Naive thymus-derived CD8-positive, alpha-beta T cell (primary cell): ENCODE measurements around the gene XXYLT1. TPM values are rescaled to one million over a fixed set of nuclear protein-coding genes. Genes with fewer than 3 reads are reported as not detected.

Experiments
- ATAC-seq, 2 donors: fragments of 150-1000 bp; cut with Tn5 transposase in 1 of 2; sonication (Bioruptor Pico), chemical (Tn5 transposase) in 1 of 2; 1 replicate in 1 of 2; 2 replicates in 1 of 2; pipeline ENCODE4 v1.10.0; 2021; ENCODE audit warnings: mild to moderate bottlenecking in 2 of 2, moderate library complexity in 2 of 2
- POLR2A ChIA-PET: fragments of 350-600 bp; sonication (Branson Sonifier 250); formaldehyde crosslinking; loops from one replicate; lab custom pipeline; 2021; ENCODE audit warnings: antibody characterized with exemption; lab: Charles Lee
- DNase-seq, 10 donors: peaks; one replicate each; pipeline versions ENCODE4 v3.0.0 to v3.0.0-alpha.2; 2020 to 2022
- H3K27ac Mint-ChIP-seq, 10 donors: one replicate each; pipeline ENCODE4 v1.8.0; 2020 to 2022; ENCODE audit warnings: mild to moderate bottlenecking in 10 of 10, mixed read lengths in 10 of 10, moderate library complexity in 4 of 10, inconsistent platforms in 1 of 10
- H3K27me3 Mint-ChIP-seq, 5 donors: one replicate each; pipeline ENCODE4 v1.8.0; 2021 to 2022; ENCODE audit warnings: mixed read lengths in 5 of 5
- H3K36me3 Mint-ChIP-seq, 3 donors: one replicate each; pipeline ENCODE4 v1.8.0; 2020 to 2022; ENCODE audit warnings: mixed read lengths in 3 of 3, mild to moderate bottlenecking in 2 of 3, inconsistent platforms in 1 of 3
- H3K4me1 Mint-ChIP-seq, 4 donors: one replicate each; pipeline ENCODE4 v1.8.0; 2021 to 2022; ENCODE audit warnings: mixed read lengths in 4 of 4
- H3K4me3 Mint-ChIP-seq, 10 donors: one replicate each; pipeline ENCODE4 v1.8.0; 2020 to 2022; ENCODE audit warnings: mild to moderate bottlenecking in 10 of 10, mixed read lengths in 10 of 10, moderate library complexity in 6 of 10, inconsistent platforms in 1 of 10
- H3K9me3 Mint-ChIP-seq, 9 donors: one replicate each; pipeline ENCODE4 v1.8.0; 2020 to 2022; ENCODE audit warnings: mixed read lengths in 9 of 9, mild to moderate bottlenecking in 3 of 9, inconsistent platforms in 1 of 9, moderate library complexity in 1 of 9
- polyA plus RNA-seq, 3 donors: library from polyadenylated mRNA; unstranded; fragments of 300-500 nt; fragmentation: Illumina TruSeq; gene quantifications; one replicate each; pipeline ENCODE4 v1.2.3, GENCODE V29; 2021
- total RNA-seq, 8 experiments: library from RNA in 2 of 8; stranded (reverse) in 2 of 8; gene quantifications; one replicate each; pipeline ENCODE4 v1.2.3 and lab custom pipeline; 2021 to 2026

The XXYLT1 gene
- total and polyA plus RNA-seq, 5 experiments from 2014 or later: 5.4 to 8.3 (median 6.3) TPM

- POLR2A ChIA-PET: no interaction called here
- ATAC-seq (no peak), DNase-seq (no peak)
- Mint-ChIP-seq H3K27ac (no peak overlapping the region), H3K36me3 (peaks cover 0 to 9% (median 4%) of the 10 kb centered on the region in 3 donors), H3K9me3 (no peaks in the 10 kb centered on the region), H3K4me3 (no peak overlapping the region), H3K27me3 (no peaks in the 10 kb centered on the region), H3K4me1 (peaks cover 15 to 26% (median 23%) of the 10 kb centered on the region in 4 donors)
These were observed 63.9 kb downstream of the XXYLT1 start for GRCh38 chr3:195207056-195207455.

GRCh38 chr3:195204360-195205163, 66.4 kb downstream of the XXYLT1 start:
- POLR2A ChIA-PET: no interaction called here
- no peaks in the 10 kb centered on the region for H3K9me3 Mint-ChIP-seq

GRCh38 chr3:195203606-195204005, 67.4 kb downstream of the XXYLT1 start:
- Mint-ChIP-seq H3K36me3 (peaks cover 0 to 7% (median 4%) of the 10 kb centered on the region in 3 donors), H3K4me3 (peak overlapping the region in 4 of 10 donors; percentile 12 to 67 (median 34)), H3K9me3 (no peaks in the 10 kb centered on the region), H3K4me1 (peaks cover 12 to 23% (median 20%) of the 10 kb centered on the region in 4 donors), H3K27me3 (no peaks in the 10 kb centered on the region), H3K27ac (peak overlapping the region in 2 of 10 donors; percentile 44 to 61)
- DNase-seq (no peak), ATAC-seq (peak in 1 of 2 donors; percentile 61)
- POLR2A ChIA-PET: no interaction called here

More at GRCh38 chr3:195204360-195205163, 66.4 kb downstream of the XXYLT1 start:
- ATAC-seq (no peak), DNase-seq (no peak)
- H3K4me1 Mint-ChIP-seq: peaks cover 12 to 21% (median 18%) of the 10 kb centered on the region in 4 donors
- peak overlapping the region in 8 of 10 donors; percentile 5 to 81 (median 42) for H3K27ac Mint-ChIP-seq
- no peaks in the 10 kb centered on the region for H3K27me3 Mint-ChIP-seq
- peaks cover 0 to 7% (median 4%) of the 10 kb centered on the region in 3 donors for H3K36me3 Mint-ChIP-seq
- H3K4me3 Mint-ChIP-seq: peak overlapping the region in 3 of 10 donors; percentile 11 to 30 (median 29)

- H3K27me3 Mint-ChIP-seq: no peaks in the 10 kb centered on the region
These were observed 69.7 kb downstream of the XXYLT1 start for GRCh38 chr3:195201295-195201694.

GRCh38 chr3:195200010-195200822, 70.7 kb downstream of the XXYLT1 start:
- H3K4me1 Mint-ChIP-seq: peaks cover 16 to 30% (median 21%) of the 10 kb centered on the region in 4 donors
- no peaks in the 10 kb centered on the region for H3K9me3 Mint-ChIP-seq
- no peak for DNase-seq
- no peak overlapping the region for H3K4me3 Mint-ChIP-seq
- peaks cover 0 to 2% (median 2%) of the 10 kb centered on the region in 3 donors for H3K36me3 Mint-ChIP-seq
- no peaks in the 10 kb centered on the region for H3K27me3 Mint-ChIP-seq
- POLR2A ChIA-PET: no interaction called here
- peak overlapping the region in 2 of 10 donors; percentile 61 to 76 for H3K27ac Mint-ChIP-seq
- no peak for ATAC-seq

More at GRCh38 chr3:195201295-195201694, 69.7 kb downstream of the XXYLT1 start:
- peaks cover 15 to 29% (median 21%) of the 10 kb centered on the region in 4 donors for H3K4me1 Mint-ChIP-seq
- DNase-seq (no peak), ATAC-seq (no peak)
- H3K9me3 Mint-ChIP-seq: no peaks in the 10 kb centered on the region
- peaks cover 0 to 2% (median 2%) of the 10 kb centered on the region in 3 donors for H3K36me3 Mint-ChIP-seq
- POLR2A ChIA-PET: no interaction called here
- H3K27ac Mint-ChIP-seq: peak overlapping the region in 2 of 10 donors; percentile 2 to 35
- no peak overlapping the region for H3K4me3 Mint-ChIP-seq

GRCh38 chr3:195198426-195199346, 72.3 kb downstream of the XXYLT1 start:
- no peak overlapping the region for H3K4me3 Mint-ChIP-seq
- POLR2A ChIA-PET: no interaction called here
- DNase-seq: no peak
- H3K4me1 Mint-ChIP-seq: peaks cover 15 to 28% (median 20%) of the 10 kb centered on the region in 4 donors
- H3K36me3 Mint-ChIP-seq: peaks cover 0 to 2% (median 2%) of the 10 kb centered on the region in 3 donors
- no peaks in the 10 kb centered on the region for H3K27me3 Mint-ChIP-seq
- no peak for ATAC-seq
- H3K27ac Mint-ChIP-seq: no peak overlapping the region
- no peaks in the 10 kb centered on the region for H3K9me3 Mint-ChIP-seq

- ATAC-seq (no peak), DNase-seq (no peak)
- H3K27me3 Mint-ChIP-seq: no peaks in the 10 kb centered on the region
- peaks cover 12 to 23% (median 17%) of the 10 kb centered on the region in 4 donors for H3K4me1 Mint-ChIP-seq
- H3K4me3 Mint-ChIP-seq: no peak overlapping the region
- no peaks in the 10 kb centered on the region for H3K9me3 Mint-ChIP-seq
- H3K27ac Mint-ChIP-seq: peak overlapping the region in 1 of 10 donors; percentile 60
- peaks cover 0 to 2% (median under 1%) of the 10 kb centered on the region in 3 donors for H3K36me3 Mint-ChIP-seq
- POLR2A ChIA-PET: no interaction called here
These were observed 73.1 kb downstream of the XXYLT1 start for GRCh38 chr3:195197765-195198425.

GRCh38 chr3:195196266-195196665, 74.7 kb downstream of the XXYLT1 start:
- ATAC-seq: no peak
- peak overlapping the region in 2 of 10 donors; percentile 37 to 77 for H3K27ac Mint-ChIP-seq
- peaks cover 12 to 23% (median 17%) of the 10 kb centered on the region in 4 donors for H3K4me1 Mint-ChIP-seq
- POLR2A ChIA-PET: no interaction called here
- H3K4me3 Mint-ChIP-seq: peak overlapping the region in 1 of 10 donors; percentile 41
- no peak for DNase-seq
- H3K27me3 Mint-ChIP-seq: no peaks in the 10 kb centered on the region
- peaks cover 2 to 6% (median 6%) of the 10 kb centered on the region in 3 donors for H3K36me3 Mint-ChIP-seq
- peaks cover 0 to 10% (median 8%) of the 10 kb centered on the region in 9 donors for H3K9me3 Mint-ChIP-seq

- no peak overlapping the region for H3K4me3 Mint-ChIP-seq
- no peaks in the 10 kb centered on the region for H3K27me3 Mint-ChIP-seq
- peaks cover 12 to 23% (median 16%) of the 10 kb centered on the region in 4 donors for H3K4me1 Mint-ChIP-seq
- no peak overlapping the region for H3K27ac Mint-ChIP-seq
- H3K36me3 Mint-ChIP-seq: peaks cover under 1 to 10% (median 9%) of the 10 kb centered on the region in 3 donors
- no peak for ATAC-seq
- POLR2A ChIA-PET: no interaction called here
- no peak for DNase-seq
- peaks cover 0 to 15% (median 11%) of the 10 kb centered on the region in 9 donors for H3K9me3 Mint-ChIP-seq
These were observed 75.4 kb downstream of the XXYLT1 start for GRCh38 chr3:195195321-195196209.

GRCh38 chr3:195194559-195195206, 76.3 kb downstream of the XXYLT1 start:
- Mint-ChIP-seq H3K36me3 (peaks cover 2 to 10% (median 9%) of the 10 kb centered on the region in 3 donors), H3K27ac (peak overlapping the region in 2 of 10 donors; percentile 7 to 14), H3K4me1 (peaks cover 12 to 23% (median 16%) of the 10 kb centered on the region in 4 donors), H3K9me3 (peaks cover 0 to 18% (median 11%) of the 10 kb centered on the region in 9 donors), H3K4me3 (no peak overlapping the region), H3K27me3 (no peaks in the 10 kb centered on the region)
- ATAC-seq (peak in 1 of 2 donors; percentile 23), DNase-seq (no peak)
- POLR2A ChIA-PET: no interaction called here
